Measurements from ENCODE around the gene GALNTL6.

The GALNTL6 gene

DNA sequence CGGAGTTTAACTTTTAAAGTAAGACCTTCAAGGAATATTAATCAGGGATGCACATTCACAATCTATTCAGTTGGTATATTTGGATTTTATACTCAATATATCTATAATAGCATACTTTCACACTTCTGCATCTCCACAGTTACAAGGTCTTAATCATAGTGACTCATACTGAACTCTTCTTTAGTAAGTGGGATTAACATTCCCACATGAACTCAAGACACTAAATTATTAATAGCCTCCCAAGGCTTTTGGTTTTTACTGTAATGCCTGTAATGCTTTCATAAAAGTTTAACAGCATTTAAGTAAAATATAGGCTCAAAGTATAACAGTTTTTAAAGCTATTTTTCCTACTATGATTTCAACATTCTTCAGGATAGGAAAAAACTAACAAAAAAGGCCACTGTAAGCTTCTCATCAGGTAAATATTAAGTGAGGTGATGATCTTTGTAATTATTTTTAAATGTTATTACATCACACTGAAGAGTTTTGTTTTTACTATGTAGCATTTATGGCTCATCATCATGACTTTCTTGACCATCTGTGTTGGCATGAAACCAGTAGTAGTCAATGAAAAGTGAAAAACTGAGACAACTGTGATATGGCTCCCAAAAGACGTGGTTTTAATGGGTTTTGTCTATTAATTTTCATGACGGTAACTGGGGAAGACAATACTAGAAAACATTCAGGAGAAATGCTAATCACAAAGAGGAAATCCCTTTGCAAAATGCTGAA lies 1263.9 kb downstream of the GALNTL6 start:
- no peak for DNase-seq (ENCODE audit: extremely low read depth, low read depth)
- TF ChIP-seq, protein P1, sequence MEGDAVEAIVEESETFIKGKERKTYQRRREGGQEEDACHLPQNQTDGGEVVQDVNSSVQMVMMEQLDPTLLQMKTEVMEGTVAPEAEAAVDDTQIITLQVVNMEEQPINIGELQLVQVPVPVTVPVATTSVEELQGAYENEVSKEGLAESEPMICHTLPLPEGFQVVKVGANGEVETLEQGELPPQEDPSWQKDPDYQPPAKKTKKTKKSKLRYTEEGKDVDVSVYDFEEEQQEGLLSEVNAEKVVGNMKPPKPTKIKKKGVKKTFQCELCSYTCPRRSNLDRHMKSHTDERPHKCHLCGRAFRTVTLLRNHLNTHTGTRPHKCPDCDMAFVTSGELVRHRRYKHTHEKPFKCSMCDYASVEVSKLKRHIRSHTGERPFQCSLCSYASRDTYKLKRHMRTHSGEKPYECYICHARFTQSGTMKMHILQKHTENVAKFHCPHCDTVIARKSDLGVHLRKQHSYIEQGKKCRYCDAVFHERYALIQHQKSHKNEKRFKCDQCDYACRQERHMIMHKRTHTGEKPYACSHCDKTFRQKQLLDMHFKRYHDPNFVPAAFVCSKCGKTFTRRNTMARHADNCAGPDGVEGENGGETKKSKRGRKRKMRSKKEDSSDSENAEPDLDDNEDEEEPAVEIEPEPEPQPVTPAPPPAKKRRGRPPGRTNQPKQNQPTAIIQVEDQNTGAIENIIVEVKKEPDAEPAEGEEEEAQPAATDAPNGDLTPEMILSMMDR (IDR thresholded peaks at IDR 0.05; ENCODE audit: low read depth, low read length): no peak

DNA sequence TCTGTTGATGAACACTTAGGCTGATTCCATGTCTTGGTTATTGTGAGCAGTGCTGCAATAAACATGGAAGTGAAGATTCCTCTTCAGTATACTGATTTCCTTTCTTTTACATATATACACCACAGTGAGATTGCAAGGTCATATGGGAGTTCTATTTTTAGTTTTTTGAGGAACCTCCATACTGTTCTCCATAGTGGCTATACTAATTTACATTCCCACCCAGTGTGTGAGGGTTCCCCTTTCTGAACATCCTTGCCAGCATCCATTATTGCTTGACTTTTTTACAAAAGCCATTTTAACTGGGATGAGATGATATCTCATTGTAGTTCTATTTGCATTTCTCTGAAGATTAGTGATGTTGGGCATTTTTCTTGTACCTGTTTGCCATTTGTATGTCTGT lies 1274.9 kb downstream of the GALNTL6 start:
- TF ChIP-seq, protein P1 (IDR thresholded peaks at IDR 0.05; ENCODE audit: low read depth, low read length): no peak
- no peak for DNase-seq (ENCODE audit: extremely low read depth, low read depth)

All from AG09319 (cell line).